Fibroblast of lung (primary cell): Measurements from ENCODE around the gene GLB1L3. TPM values are rescaled to one million over a fixed set of nuclear protein-coding genes. Genes with fewer than 3 reads are reported as not detected.

Experiments
- DNase-seq, 2 donors: peaks; one replicate each; pipeline versions ENCODE4 v3.0.0 to v3.0.0-alpha.2; 2010; ENCODE audit warnings: low read depth in 2 of 2
- H2AFZ ChIP-seq: 2 replicates; pipeline ENCODE4 v1.5.1; 2012; ENCODE audit warnings: low read length, control low read depth, inconsistent platforms
- H3K27ac ChIP-seq: 2 replicates; pipeline ENCODE4 v1.5.1; 2011; ENCODE audit warnings: low read length, control low read depth; ENCODE audit not compliant: insufficient read depth
- H3K27me3 ChIP-seq: 2 replicates; pipeline ENCODE4 v1.5.1; 2011; ENCODE audit warnings: mild to moderate bottlenecking, low read length; ENCODE audit not compliant: control insufficient read depth, insufficient read depth
- H3K36me3 ChIP-seq: 2 replicates; pipeline ENCODE4 v1.5.1; 2011; ENCODE audit warnings: low read length; ENCODE audit not compliant: control insufficient read depth, insufficient read depth
- H3K4me1 ChIP-seq: 2 replicates; pipeline ENCODE4 v1.5.1; 2011; ENCODE audit warnings: low read length; ENCODE audit not compliant: control insufficient read depth, insufficient read depth; ENCODE audit errors: extremely low read depth
- H3K4me2 ChIP-seq: 2 replicates; pipeline ENCODE4 v1.5.1; 2011; ENCODE audit warnings: low read length, control low read depth; ENCODE audit not compliant: insufficient read depth; ENCODE audit errors: extremely low read depth
- H3K4me3 ChIP-seq, 4 experiments: fragments of 200-600 bp in 1 of 4; sonication (generic) in 1 of 4; replicated peaks in 1 of 4; 2 replicates each; pipeline ENCODE4 v1.5.1; 2011 to 2016; ENCODE audit warnings: low read length in 4 of 4, low read depth in 3 of 4, mild to moderate bottlenecking in 3 of 4, control low read depth in 2 of 4, inconsistent platforms in 1 of 4, mixed read lengths in 1 of 4; ENCODE audit not compliant: insufficient read depth in 1 of 4; ENCODE audit errors: control extremely low read depth in 1 of 4
- H3K79me2 ChIP-seq: 2 replicates; pipeline ENCODE4 v1.5.1; 2012; ENCODE audit warnings: mild to moderate bottlenecking, low read length, inconsistent platforms; ENCODE audit not compliant: control insufficient read depth, insufficient read depth
- H3K9ac ChIP-seq: 2 replicates; pipeline ENCODE4 v1.5.1; 2011; ENCODE audit warnings: mild to moderate bottlenecking, low read length, control low read depth; ENCODE audit not compliant: insufficient read depth
- H3K9me3 ChIP-seq: 2 replicates; pipeline ENCODE4 v1.5.1; 2012; ENCODE audit warnings: low read depth, low read length; ENCODE audit not compliant: control insufficient read depth, insufficient read depth
- H4K20me1 ChIP-seq: 2 replicates; pipeline ENCODE4 v1.5.1; 2011; ENCODE audit warnings: low read length; ENCODE audit not compliant: control insufficient read depth, insufficient read depth; ENCODE audit errors: extremely low read depth
- EZH2 ChIP-seq: IDR thresholded peaks from 2 replicates; pipeline ENCODE4 v1.5.1; 2012; ENCODE audit warnings: low read length, control low read depth, mild to moderate bottlenecking; ENCODE audit errors: missing control alignments
- polyA plus RNA-seq, 2 donors: library from polyadenylated mRNA; depleted of rRNA in 1 of 2; stranded (reverse) in 1 of 2; unstranded in 1 of 2; fragments of >200 nt; gene quantifications; 2 replicates each; pipeline ENCODE4 v1.2.1, GENCODE V29; 2011 to 2012; ENCODE audit warnings: missing spikeins in 1 of 2
- total RNA-seq: library from RNA; depleted of rRNA; stranded (reverse); fragments of >200 nt; gene quantifications from 2 replicates; pipeline ENCODE4 v1.2.1, GENCODE V29; 2014
- TF ChIP-seq, protein P1 (sequence below), 2 donors: IDR thresholded peaks in 1 of 2; conservative IDR thresholded peaks in 1 of 2; 1 replicate in 1 of 2; 2 replicates in 1 of 2; pipeline ENCODE4 v1.5.1; 2011 to 2012; ENCODE audit warnings: low read length in 2 of 2, control low read depth in 1 of 2, inconsistent platforms in 1 of 2, low read depth in 1 of 2, mild to moderate bottlenecking in 1 of 2

The GLB1L3 gene
- total and polyA plus RNA-seq, 2 donors (not counting 1 experiment from before 2014, with no cell fraction given): not detected

- Histone ChIP-seq H3K9me3 (no peaks in the 10 kb centered on the region), H3K79me2 (no peaks in the 10 kb centered on the region), H3K9ac (no peak overlapping the region), H3K4me1 (no peaks in the 10 kb centered on the region), H3K4me3 (no peak overlapping the region), H3K27ac (no peak overlapping the region), H3K4me2 (no peak overlapping the region), H2AFZ (no peak overlapping the region), H3K36me3 (no peaks in the 10 kb centered on the region), H4K20me1 (no peaks in the 10 kb centered on the region), H3K27me3 (no peaks in the 10 kb centered on the region)
- no peak for DNase-seq
- no peak for TF ChIP-seq EZH2
- TF ChIP-seq, protein P1, sequence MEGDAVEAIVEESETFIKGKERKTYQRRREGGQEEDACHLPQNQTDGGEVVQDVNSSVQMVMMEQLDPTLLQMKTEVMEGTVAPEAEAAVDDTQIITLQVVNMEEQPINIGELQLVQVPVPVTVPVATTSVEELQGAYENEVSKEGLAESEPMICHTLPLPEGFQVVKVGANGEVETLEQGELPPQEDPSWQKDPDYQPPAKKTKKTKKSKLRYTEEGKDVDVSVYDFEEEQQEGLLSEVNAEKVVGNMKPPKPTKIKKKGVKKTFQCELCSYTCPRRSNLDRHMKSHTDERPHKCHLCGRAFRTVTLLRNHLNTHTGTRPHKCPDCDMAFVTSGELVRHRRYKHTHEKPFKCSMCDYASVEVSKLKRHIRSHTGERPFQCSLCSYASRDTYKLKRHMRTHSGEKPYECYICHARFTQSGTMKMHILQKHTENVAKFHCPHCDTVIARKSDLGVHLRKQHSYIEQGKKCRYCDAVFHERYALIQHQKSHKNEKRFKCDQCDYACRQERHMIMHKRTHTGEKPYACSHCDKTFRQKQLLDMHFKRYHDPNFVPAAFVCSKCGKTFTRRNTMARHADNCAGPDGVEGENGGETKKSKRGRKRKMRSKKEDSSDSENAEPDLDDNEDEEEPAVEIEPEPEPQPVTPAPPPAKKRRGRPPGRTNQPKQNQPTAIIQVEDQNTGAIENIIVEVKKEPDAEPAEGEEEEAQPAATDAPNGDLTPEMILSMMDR (conservative IDR thresholded peaks at IDR 0.05 in 1 of 2, IDR thresholded peaks at IDR 0.05 in 1 of 2; ENCODE audit: low read depth in 1 of 2, low read length in 2 of 2): no peak
Measured at GRCh38 chr11:134355656-134356055, 79.5 kb downstream of the GLB1L3 start.

GRCh38 chr11:134356656-134357544 is 80.7 kb downstream of the GLB1L3 start:
- Histone ChIP-seq H3K9ac (no peak overlapping the region), H3K4me3 (no peak overlapping the region), H4K20me1 (no peaks in the 10 kb centered on the region), H3K4me2 (no peak overlapping the region), H2AFZ (no peak overlapping the region), H3K27ac (no peak overlapping the region), H3K4me1 (no peaks in the 10 kb centered on the region), H3K9me3 (no peaks in the 10 kb centered on the region), H3K27me3 (no peaks in the 10 kb centered on the region), H3K79me2 (no peaks in the 10 kb centered on the region), H3K36me3 (no peaks in the 10 kb centered on the region)
- TF ChIP-seq EZH2: no peak
- TF ChIP-seq, protein P1 (conservative IDR thresholded peaks at IDR 0.05 in 1 of 2, IDR thresholded peaks at IDR 0.05 in 1 of 2; ENCODE audit: low read depth in 1 of 2, low read length in 2 of 2): no peak
- DNase-seq: no peak

DNA sequence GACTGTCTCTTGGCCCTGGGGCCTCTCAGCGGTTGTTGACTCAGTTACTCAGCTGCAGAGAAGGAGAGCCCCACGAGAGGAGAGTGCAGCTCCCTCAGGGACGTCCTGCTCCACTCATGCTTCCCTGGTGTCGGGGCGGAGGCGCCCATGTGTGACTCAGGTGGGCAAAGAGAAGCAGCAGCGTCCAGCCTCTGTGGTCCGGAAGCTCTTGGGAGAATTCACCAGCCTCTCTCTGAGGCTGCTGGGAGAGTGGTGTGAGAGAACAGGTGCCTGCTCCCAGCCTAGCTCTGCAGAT is 81.3 kb downstream of the GLB1L3 start:
- no peak for DNase-seq
- TF ChIP-seq EZH2: no peak
- TF ChIP-seq, protein P1 (conservative IDR thresholded peaks at IDR 0.05 in 1 of 2, IDR thresholded peaks at IDR 0.05 in 1 of 2; ENCODE audit: low read depth in 1 of 2, low read length in 2 of 2): no peak
- Histone ChIP-seq H3K9ac (no peak overlapping the region), H3K27me3 (no peaks in the 10 kb centered on the region), H3K9me3 (no peaks in the 10 kb centered on the region), H3K36me3 (no peaks in the 10 kb centered on the region), H3K4me3 (no peak overlapping the region), H2AFZ (no peak overlapping the region), H3K27ac (no peak overlapping the region), H3K4me1 (no peaks in the 10 kb centered on the region), H4K20me1 (no peaks in the 10 kb centered on the region), H3K4me2 (no peak overlapping the region), H3K79me2 (no peaks in the 10 kb centered on the region)
